GM19193 (cell line): ENCODE measurements around the gene RBM38.

Experiments
- POLR2A ChIP-seq: IDR thresholded peaks from 4 replicates; pipeline ENCODE4 v1.6.1; 2011; ENCODE audit not compliant: insufficient read depth, insufficient read length; ENCODE audit errors: extremely low read depth

RBM38 gene

DNA sequence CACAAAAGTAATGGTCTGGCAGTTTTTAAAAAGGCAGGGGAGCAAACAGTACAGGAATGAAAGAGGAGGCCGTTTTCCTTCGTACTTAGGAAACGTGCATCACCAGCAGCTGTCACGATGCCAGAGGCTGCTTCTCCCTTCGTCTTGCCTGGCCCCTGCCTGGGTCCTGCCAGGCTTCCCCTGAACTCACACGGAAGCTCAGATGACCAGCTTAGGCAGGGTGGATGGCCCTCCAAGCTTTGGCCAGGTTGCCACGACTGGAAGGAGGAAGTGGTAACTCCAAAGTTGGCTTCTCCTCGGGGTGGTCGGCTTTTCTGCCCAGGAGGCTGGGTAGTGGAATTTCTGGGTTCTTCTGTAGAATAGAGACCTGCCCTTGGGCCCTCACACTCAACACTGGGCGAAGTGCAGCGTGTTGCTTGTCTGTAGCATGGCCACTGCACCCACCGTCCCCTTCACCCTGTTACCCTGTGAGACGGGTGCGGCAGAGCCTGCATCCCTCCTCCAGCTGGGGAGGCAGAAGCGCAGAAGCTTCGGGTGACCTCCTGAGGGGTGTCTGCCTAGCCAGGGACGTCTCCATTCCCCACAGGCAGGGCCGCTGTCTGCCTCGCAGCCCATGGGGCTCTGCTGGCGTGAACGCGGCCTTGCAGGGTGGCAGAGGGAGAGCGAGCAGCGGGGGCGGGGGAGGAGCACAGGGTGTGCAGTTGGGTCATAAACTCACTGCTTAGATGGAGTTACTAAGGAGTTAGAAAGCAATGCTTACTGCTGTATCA, 18.4 kb upstream of the RBM38 start:
- TF ChIP-seq POLR2A: no peak

- no peak for TF ChIP-seq POLR2A
These were observed 16.8 kb upstream of the RBM38 start for GRCh38 chr20:57374343-57374930.

- no peak for TF ChIP-seq POLR2A
These were observed 16.1 kb upstream of the RBM38 start for GRCh38 chr20:57374931-57375651.

DNA sequence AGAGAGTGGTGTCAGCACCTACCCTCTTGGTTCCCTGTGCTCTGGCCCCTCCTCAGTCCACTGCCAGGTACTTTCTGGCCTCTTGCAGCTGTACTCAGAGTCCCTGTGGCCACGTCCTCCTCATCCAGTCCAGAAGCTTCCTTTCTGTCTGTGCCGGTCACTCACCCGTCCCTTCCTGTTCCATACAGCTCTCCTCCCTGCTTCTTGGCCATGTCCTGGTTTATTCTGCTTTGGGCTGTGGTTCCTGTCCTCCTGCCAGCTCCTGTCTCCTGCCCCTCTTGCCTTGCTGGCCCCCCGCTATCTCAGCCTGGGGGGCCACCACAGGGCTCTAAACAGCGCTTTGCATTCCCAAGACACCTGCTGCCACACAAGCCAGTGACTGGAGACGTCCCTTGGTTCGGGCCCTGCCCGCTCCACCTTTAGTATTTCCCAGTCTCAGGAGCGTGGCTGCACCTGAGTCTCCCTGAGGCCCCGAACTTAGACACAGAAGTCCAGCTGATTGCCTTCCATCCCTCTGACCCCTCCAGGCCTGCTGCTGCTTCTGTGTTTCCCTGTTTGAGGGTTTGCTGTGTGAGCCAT, 15.5 kb upstream of the RBM38 start:
- no peak for TF ChIP-seq POLR2A

- TF ChIP-seq POLR2A: no peak
These were observed 13.8 kb upstream of the RBM38 start for GRCh38 chr20:57377350-57377749.

DNA sequence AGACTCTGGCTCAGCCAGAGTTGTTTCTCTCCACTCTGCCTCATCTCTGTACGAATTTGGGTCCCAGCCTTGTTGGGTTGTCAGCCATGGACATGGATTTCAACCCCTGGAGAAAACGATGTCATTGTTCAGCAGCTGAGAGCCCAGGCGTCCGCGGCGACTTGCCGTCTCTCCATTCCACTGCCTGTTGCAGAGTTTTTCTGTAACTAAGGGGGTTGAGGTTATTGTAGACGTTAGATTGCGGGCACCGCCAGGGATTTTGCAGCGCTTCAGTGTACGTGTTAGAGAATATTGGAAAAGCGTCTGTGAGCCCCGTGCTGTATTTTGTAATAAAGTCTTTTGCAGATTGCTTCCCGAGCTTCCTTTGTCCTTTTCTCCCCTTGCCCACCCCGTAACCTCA, 13.1 kb upstream of the RBM38 start:
- TF ChIP-seq POLR2A: no peak

- no peak for TF ChIP-seq POLR2A
These were observed 12.4 kb upstream of the RBM38 start for GRCh38 chr20:57378646-57379262.

DNA sequence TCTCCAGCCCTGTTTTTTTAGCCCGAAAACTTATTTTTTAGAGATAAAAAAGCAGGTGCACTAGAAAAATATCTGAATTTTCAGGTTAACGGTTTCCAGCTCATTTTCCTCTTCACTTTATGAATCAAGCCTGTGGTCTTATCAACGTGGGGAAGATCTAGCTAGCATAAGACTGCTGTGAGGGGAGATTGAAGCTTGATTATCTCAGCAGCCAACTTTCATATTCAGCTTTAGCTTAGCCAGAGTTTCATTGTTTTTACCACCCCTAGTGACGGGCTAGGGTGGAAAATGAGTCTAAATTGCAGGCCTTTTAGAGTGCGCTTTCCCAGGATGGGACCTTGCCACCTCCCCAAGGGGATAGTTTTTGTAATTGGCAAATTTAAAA, 11.9 kb upstream of the RBM38 start:
- no peak for TF ChIP-seq POLR2A

DNA sequence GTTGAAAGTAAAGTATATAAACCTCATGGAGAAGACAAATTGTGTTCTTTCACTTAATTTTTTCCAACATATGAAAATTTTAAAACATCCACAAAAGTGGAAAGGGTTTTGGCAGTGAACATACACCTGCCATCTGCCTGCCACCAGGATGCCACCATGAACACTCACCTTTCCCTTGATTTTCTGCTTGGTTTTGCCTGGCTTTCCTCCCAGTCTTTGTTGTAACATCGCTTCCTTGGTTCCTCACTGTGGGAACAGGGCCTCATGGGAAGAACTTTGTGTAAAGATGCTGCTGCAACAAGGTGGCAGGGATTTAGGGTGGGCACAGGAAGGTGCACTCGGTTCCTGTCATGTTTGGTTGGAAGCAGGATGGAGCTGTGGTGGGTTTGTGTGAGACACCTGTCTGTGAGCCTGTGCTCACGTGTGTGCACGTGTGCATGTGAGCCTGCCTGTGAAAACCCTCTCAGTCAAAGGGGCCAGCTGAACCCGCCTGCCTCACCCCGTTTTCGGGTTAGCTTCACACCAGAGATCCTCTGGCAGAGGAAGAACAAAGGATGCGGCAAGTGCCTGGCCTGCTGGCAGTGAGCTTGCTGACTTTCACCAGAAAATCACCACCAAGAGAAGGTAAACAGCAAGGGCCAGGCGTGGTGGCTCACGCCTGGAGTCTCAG, 11.0 kb upstream of the RBM38 start:
- TF ChIP-seq POLR2A: no peak

GRCh38 chr20:57381596-57382503, 9.3 kb upstream of the RBM38 start:
- no peak for TF ChIP-seq POLR2A

GRCh38 chr20:57382516-57382915, 8.7 kb upstream of the RBM38 start:
- TF ChIP-seq POLR2A: no peak

DNA sequence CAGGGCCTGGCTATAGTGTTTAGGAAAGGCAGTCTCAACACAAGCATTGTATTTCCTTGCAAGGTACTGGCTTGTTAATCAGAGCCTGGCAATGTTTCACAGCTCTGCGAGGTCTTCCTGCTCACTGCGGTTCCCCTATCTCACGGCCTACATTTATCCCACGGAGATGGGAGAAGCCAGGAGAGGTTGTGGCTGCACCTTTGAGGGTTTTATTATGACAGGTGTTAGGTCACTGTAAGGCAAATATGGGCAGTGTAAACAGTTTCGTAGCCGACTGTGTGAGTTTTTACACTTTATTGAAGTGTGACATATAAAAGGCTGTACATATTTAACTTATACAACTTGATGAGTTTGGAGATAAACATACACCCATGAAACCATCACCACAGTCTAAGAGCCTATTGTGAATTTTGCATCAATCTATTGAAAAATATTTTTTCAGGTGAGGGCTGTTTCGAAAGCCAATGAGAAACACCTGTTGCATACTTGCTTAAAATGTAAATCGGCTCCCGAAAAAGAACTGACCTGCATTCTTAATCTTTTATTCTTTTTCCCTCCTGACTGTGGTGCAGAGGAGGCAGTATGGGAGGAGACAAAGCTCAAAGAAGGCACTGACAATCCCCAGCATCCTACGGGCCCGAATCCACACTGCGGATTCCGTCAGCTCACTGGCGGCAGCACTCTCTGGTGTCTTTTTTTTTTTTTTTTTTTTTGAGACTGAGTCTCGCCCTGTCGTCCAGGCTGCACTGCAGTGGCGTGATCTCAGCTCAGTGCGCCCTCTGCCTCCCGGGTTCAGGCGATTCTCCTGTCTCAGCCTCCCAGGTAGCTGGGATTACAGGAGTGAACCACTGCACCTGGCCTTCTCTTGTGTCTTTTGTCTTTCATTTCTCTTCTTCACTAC, 7.5 kb upstream of the RBM38 start:
- TF ChIP-seq POLR2A: no peak

DNA sequence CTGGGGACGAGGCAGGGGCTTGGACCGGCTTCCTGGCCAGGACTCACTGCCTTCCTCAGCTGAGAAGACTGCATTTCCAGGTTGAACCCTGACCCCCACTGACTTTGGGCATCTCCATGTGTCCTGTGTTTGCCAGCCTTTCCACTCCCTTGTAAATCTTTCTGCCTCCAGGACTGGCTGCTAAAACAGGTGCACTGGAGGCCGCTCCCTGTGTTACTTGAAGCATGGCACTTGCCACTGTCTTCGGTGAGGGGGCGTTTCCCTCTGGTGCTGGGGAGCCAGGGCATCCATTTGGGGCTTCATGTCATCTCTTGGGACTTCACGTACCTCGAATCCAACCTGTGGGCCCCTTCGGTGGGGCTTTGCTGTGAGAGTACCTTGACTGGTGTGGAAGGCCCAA, 6.7 kb upstream of the RBM38 start:
- no peak for TF ChIP-seq POLR2A
